Measurements from ENCODE around the gene DNMBP.
A peak's percentile ranks its signal among the peaks of the same experiment; 100 is the strongest.

Gene DNMBP, protein sequence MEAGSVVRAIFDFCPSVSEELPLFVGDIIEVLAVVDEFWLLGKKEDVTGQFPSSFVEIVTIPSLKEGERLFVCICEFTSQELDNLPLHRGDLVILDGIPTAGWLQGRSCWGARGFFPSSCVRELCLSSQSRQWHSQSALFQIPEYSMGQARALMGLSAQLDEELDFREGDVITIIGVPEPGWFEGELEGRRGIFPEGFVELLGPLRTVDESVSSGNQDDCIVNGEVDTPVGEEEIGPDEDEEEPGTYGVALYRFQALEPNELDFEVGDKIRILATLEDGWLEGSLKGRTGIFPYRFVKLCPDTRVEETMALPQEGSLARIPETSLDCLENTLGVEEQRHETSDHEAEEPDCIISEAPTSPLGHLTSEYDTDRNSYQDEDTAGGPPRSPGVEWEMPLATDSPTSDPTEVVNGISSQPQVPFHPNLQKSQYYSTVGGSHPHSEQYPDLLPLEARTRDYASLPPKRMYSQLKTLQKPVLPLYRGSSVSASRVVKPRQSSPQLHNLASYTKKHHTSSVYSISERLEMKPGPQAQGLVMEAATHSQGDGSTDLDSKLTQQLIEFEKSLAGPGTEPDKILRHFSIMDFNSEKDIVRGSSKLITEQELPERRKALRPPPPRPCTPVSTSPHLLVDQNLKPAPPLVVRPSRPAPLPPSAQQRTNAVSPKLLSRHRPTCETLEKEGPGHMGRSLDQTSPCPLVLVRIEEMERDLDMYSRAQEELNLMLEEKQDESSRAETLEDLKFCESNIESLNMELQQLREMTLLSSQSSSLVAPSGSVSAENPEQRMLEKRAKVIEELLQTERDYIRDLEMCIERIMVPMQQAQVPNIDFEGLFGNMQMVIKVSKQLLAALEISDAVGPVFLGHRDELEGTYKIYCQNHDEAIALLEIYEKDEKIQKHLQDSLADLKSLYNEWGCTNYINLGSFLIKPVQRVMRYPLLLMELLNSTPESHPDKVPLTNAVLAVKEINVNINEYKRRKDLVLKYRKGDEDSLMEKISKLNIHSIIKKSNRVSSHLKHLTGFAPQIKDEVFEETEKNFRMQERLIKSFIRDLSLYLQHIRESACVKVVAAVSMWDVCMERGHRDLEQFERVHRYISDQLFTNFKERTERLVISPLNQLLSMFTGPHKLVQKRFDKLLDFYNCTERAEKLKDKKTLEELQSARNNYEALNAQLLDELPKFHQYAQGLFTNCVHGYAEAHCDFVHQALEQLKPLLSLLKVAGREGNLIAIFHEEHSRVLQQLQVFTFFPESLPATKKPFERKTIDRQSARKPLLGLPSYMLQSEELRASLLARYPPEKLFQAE (N-terminal part only)

DNA sequence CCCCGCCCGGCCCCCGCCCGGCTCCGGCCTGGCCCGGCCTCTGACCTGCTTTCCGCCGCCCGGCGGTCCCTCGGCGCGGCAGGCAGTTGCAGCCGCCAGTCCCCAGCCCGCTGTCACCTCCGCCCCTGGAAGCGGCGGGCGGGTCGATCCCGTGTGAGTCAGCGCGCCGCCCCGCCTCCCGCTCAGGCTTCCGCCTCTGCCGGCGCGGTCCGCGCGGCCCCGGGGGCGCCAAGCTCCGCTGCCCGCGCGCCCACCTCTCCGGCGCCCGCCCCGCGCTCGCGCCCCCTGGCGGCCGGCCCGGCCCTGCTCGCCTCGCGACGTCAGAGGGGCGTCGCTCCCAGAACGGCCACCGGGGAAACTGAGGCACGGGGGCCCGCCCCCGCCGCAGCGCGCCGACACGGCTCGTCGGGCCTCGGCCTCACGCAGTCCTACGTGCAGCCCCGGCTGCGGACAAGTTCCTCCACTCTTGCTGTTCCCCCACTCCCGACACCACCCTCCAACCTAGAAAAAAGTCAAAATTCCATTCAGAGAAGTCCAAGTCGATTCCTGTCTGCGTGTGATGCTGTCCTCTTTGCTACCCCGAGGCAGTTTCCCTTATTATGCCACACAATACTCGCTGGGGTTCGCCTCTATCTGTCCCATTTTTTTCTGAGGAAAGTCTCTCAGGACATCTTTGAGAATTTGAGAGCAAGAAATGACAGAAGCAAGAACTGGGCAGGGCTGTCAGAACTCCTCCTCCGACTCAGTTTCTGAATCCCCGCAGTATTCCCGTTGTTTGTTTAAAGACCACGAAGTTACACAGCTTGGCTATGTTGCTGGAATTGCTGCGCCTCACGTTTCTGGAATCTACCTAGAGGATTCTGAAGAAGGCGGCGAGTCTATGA, at the start of gene DNMBP:
DNMBP (minus strand) TSS at position 155 of the 884 bp plus-strand sequence. CDS start 37,823 bp downstream, outside the sequence.
- TF ChIP-seq, protein P1, sequence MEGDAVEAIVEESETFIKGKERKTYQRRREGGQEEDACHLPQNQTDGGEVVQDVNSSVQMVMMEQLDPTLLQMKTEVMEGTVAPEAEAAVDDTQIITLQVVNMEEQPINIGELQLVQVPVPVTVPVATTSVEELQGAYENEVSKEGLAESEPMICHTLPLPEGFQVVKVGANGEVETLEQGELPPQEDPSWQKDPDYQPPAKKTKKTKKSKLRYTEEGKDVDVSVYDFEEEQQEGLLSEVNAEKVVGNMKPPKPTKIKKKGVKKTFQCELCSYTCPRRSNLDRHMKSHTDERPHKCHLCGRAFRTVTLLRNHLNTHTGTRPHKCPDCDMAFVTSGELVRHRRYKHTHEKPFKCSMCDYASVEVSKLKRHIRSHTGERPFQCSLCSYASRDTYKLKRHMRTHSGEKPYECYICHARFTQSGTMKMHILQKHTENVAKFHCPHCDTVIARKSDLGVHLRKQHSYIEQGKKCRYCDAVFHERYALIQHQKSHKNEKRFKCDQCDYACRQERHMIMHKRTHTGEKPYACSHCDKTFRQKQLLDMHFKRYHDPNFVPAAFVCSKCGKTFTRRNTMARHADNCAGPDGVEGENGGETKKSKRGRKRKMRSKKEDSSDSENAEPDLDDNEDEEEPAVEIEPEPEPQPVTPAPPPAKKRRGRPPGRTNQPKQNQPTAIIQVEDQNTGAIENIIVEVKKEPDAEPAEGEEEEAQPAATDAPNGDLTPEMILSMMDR (IDR thresholded peaks at IDR 0.05; ENCODE audit: low read depth, low read length, missing control alignments), result peak; percentile 57
- H3K4me3 ChIP-seq (ENCODE audit: low read depth, low read length), result peak within 1 kb of the TSS; percentile 80
- DNase-seq (ENCODE audit: low read depth), result no peak

DNA sequence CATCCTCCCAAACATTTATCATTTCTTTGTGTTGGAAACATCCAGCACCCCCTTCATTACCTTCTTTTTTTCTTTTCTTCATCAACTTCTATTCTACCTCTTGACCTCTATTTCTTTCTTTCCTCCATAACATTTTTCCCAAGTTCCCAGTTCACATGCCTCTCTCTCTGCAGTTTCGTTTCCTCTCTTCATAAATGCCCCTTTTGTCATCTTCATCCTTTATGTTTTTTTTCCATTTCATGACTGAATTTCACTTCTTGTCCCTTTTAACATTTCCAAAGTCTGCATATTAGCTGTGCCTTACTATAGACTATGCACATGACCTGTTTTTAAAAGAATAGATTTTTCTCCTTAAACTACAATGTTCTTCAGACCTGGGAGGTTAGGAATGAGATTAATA, 48.2 kb upstream of the DNMBP start:
- no peak overlapping the region for H3K4me3 ChIP-seq (ENCODE audit: low read depth, low read length)
- DNase-seq (ENCODE audit: low read depth), result no peak
- TF ChIP-seq, protein P1 (IDR thresholded peaks at IDR 0.05; ENCODE audit: low read depth, low read length, missing control alignments), result no peak

DNA sequence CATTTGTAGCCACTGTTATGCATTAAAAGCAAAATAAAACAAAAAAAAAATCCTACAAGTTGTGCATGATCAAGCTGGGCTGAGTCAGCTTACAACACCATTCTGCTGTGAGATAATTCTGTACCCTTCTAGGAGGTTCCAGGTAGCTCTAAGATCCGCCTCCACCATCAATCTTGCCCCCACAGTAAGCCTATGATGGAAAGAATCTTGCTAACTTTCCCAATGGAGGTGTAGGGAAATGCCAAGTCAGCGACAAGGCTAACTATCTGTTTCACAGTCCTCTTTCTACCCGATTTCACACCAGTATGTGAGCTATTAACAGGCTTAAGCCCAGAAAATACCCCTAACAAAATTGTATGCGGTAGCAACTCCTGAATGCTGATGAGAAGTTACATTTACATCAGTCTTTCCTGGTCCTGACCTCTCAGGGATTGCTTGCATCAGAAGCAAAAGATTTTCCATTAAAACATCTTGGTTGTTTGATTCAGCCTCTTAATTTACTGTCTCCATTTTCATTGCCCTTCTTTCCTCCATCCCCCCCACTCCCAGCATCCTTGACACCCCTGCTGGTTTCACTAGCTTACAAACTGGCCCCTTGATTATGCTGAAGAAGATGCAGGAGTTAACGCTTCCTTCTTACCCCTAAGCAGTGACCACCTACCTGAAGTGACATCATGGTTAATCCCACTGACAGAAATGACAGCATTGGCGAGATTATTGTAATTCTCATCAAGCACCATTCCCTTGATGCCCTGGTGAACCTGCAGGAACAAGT, 44.1 kb upstream of the DNMBP start:
- H3K4me3 ChIP-seq (ENCODE audit: low read depth, low read length), result no peak overlapping the region
- TF ChIP-seq, protein P1 (IDR thresholded peaks at IDR 0.05; ENCODE audit: low read depth, low read length, missing control alignments), result no peak
- no peak for DNase-seq (ENCODE audit: low read depth)

DNA sequence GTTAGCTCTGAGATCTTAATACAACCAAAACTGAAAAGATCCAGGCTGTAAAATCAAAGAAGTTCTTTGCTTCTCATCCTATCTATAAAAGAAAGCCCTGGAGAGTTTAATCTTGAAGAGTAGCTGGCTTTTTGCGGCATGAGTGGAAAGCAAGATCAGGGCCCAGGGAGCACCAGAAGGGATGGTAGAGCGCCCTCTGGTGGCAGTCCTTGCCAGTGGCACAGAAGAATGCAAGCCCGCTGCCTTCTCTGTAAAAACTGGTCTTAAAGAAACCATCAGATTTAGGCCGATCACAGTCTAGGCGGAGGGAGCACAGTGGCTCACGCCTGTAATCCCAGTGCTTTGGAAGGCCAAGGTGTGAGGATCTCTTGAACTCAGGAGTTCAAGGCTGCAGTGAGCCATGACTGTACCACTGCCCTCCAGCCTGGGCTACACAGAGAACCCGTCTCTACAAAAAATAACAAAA, 36.3 kb upstream of the DNMBP start:
- peak; percentile 72 for DNase-seq (ENCODE audit: low read depth)
- H3K4me3 ChIP-seq (ENCODE audit: low read depth, low read length), result no peak overlapping the region
- TF ChIP-seq, protein P1 (IDR thresholded peaks at IDR 0.05; ENCODE audit: low read depth, low read length, missing control alignments), result peak; percentile 96

DNA sequence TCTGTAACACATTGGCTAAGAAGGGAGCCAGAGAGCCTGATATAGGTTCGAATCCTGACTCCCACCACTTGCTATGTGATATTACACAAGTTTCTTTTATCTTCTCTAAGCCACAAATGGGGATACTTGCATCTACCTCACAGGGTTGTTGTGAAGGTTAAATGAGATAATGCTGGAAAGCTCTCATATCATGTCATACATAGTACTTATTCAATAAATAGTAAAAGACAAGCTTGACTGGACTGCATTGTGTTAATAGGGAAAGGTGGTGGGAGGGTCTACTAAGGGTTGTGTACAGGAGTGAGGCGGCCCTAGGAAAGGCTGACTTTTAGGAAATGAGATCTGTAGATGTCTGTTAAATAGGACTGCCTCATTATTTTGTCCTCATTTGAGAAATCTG, 35.8 kb upstream of the DNMBP start:
- no peak overlapping the region for H3K4me3 ChIP-seq (ENCODE audit: low read depth, low read length)
- TF ChIP-seq, protein P1 (IDR thresholded peaks at IDR 0.05; ENCODE audit: low read depth, low read length, missing control alignments), result no peak
- no peak for DNase-seq (ENCODE audit: low read depth)
